KMS-11 (cell line): Measurements from ENCODE around the gene SLC12A4.

Experiments
- H2AFZ ChIP-seq: fragments of 200-600 bp; sonication (generic); 2 replicates; pipeline ENCODE4 v1.6.1; 2016; ENCODE audit warnings: antibody characterized with exemption, mixed run types, low read depth
- H3K27ac ChIP-seq: fragments of 200-600 bp; sonication (generic); 2 replicates; pipeline ENCODE4 v1.6.1; 2016; ENCODE audit warnings: mild to moderate bottlenecking, mixed run types
- H3K27me3 ChIP-seq: fragments of 200-600 bp; sonication (generic); 2 replicates; pipeline ENCODE4 v1.6.1; 2017; ENCODE audit warnings: mild to moderate bottlenecking, low read depth, mixed run types, moderate library complexity; ENCODE audit not compliant: insufficient read depth
- H3K36me3 ChIP-seq: fragments of 200-600 bp; sonication (generic); 2 replicates; pipeline ENCODE4 v1.6.1; 2017; ENCODE audit warnings: mild to moderate bottlenecking, mixed run types; ENCODE audit not compliant: insufficient read depth
- H3K4me1 ChIP-seq: fragments of 200-600 bp; sonication (generic); 2 replicates; pipeline ENCODE4 v1.6.1; 2016; ENCODE audit warnings: mild to moderate bottlenecking, low read depth, mixed run types; ENCODE audit not compliant: poor library complexity, severe bottlenecking
- H3K4me2 ChIP-seq: fragments of 200-600 bp; sonication (generic); 2 replicates; pipeline ENCODE4 v1.7.0; 2016; ENCODE audit warnings: mild to moderate bottlenecking, mixed run types
- H3K4me3 ChIP-seq: fragments of 200-600 bp; sonication (generic); IDR thresholded peaks from 2 replicates; pipeline ENCODE4 v1.6.1; 2017; ENCODE audit warnings: low read depth, low read length, mixed read lengths; ENCODE audit not compliant: insufficient read depth
- H3K79me2 ChIP-seq: fragments of 200-600 bp; sonication (generic); 2 replicates; pipeline ENCODE4 v1.6.1; 2016; ENCODE audit warnings: low read depth, mixed run types; ENCODE audit not compliant: insufficient read depth
- H3K9ac ChIP-seq: fragments of 200-600 bp; sonication (generic); 2 replicates; pipeline ENCODE4 v1.6.1; 2016; ENCODE audit warnings: mild to moderate bottlenecking, mixed run types
- H4K20me1 ChIP-seq: fragments of 200-600 bp; sonication (generic); 2 replicates; pipeline ENCODE4 v1.6.1; 2016; ENCODE audit warnings: mild to moderate bottlenecking, mixed run types; ENCODE audit not compliant: insufficient read depth
- TF ChIP-seq, protein P1 (sequence below): fragments of 200-600 bp; sonication (generic); conservative IDR thresholded peaks from 2 replicates; pipeline ENCODE4 v1.6.1; 2017; ENCODE audit warnings: low read depth, mild to moderate bottlenecking, antibody characterized with exemption, low read length, moderate library complexity, mixed read lengths

SLC12A4 gene

GRCh38 chr16:67993207-67994039, 25.0 kb upstream of the SLC12A4 start:
- TF ChIP-seq, protein P1, sequence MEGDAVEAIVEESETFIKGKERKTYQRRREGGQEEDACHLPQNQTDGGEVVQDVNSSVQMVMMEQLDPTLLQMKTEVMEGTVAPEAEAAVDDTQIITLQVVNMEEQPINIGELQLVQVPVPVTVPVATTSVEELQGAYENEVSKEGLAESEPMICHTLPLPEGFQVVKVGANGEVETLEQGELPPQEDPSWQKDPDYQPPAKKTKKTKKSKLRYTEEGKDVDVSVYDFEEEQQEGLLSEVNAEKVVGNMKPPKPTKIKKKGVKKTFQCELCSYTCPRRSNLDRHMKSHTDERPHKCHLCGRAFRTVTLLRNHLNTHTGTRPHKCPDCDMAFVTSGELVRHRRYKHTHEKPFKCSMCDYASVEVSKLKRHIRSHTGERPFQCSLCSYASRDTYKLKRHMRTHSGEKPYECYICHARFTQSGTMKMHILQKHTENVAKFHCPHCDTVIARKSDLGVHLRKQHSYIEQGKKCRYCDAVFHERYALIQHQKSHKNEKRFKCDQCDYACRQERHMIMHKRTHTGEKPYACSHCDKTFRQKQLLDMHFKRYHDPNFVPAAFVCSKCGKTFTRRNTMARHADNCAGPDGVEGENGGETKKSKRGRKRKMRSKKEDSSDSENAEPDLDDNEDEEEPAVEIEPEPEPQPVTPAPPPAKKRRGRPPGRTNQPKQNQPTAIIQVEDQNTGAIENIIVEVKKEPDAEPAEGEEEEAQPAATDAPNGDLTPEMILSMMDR, result peak; percentile 82
- H3K4me1 ChIP-seq, result peaks cover 14% of the 10 kb centered on the region
- H3K79me2 ChIP-seq, result no peaks in the 10 kb centered on the region
- H3K36me3 ChIP-seq, result no peaks in the 10 kb centered on the region
- no peak overlapping the region for H3K4me3 ChIP-seq
- peak overlapping the region; percentile 92 for H3K4me2 ChIP-seq
- H4K20me1 ChIP-seq, result no peaks in the 10 kb centered on the region
- H3K9ac ChIP-seq, result peak overlapping the region; percentile 49; the same call in 1 of the 2 replicates
- peak overlapping the region; percentile 99 for H2AFZ ChIP-seq
- H3K27ac ChIP-seq, result peak overlapping the region; percentile 10; the same call in 1 of the 2 replicates
- H3K27me3 ChIP-seq, result no peaks in the 10 kb centered on the region

DNA sequence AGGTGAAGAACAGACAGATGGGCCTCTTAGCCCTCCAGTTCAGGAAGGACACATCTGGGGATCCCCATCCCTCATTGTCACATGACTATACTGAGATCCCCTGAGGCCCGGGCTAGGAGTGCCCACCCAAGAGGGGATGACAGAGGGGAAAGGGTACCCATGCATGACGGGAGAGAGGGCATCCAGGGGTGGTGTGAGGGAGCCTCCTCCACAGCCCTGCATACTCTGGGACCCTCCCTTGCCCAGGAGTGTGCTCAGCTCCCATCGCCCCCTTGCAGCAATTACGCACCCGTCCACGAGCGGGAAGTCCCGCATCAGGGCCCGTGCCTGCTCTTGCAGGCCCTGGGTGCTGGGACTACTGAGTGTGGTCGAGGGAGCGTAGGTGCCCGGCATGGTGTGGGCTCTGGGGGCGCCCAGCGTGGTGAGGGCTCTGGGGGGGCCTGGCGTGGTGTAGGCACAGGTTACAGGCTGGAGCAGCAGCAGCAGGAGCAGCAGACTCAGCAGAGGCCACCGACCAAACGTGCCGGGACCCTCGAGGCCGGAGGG, 24.3 kb upstream of the SLC12A4 start:
- H3K79me2 ChIP-seq, result no peaks in the 10 kb centered on the region
- H3K4me1 ChIP-seq, result peaks cover 14% of the 10 kb centered on the region
- TF ChIP-seq, protein P1, result no peak
- H3K27ac ChIP-seq, result no peak overlapping the region
- no peak overlapping the region for H3K4me3 ChIP-seq
- no peak overlapping the region for H3K9ac ChIP-seq
- H4K20me1 ChIP-seq, result no peaks in the 10 kb centered on the region
- peak overlapping the region; percentile 99 for H2AFZ ChIP-seq
- peak overlapping the region; percentile 92 for H3K4me2 ChIP-seq
- no peaks in the 10 kb centered on the region for H3K36me3 ChIP-seq
- H3K27me3 ChIP-seq, result no peaks in the 10 kb centered on the region

GRCh38 chr16:67990018-67990386, 21.6 kb upstream of the SLC12A4 start:
- Histone ChIP-seq H3K79me2 (no peaks in the 10 kb centered on the region), H3K9ac (no peak overlapping the region), H3K4me2 (no peak overlapping the region), H3K36me3 (no peaks in the 10 kb centered on the region), H3K27me3 (no peaks in the 10 kb centered on the region), H3K4me3 (no peak overlapping the region), H3K4me1 (peaks cover 23% of the 10 kb centered on the region), H3K27ac (no peak overlapping the region), H4K20me1 (no peaks in the 10 kb centered on the region), H2AFZ (no peak overlapping the region)
- TF ChIP-seq, protein P1, result no peak

GRCh38 chr16:67989322-67990017, 21.0 kb upstream of the SLC12A4 start:
- TF ChIP-seq, protein P1, result no peak
- H3K27me3 ChIP-seq, result no peaks in the 10 kb centered on the region
- H2AFZ ChIP-seq, result no peak overlapping the region
- H4K20me1 ChIP-seq, result no peaks in the 10 kb centered on the region
- H3K4me2 ChIP-seq, result no peak overlapping the region
- H3K27ac ChIP-seq, result no peak overlapping the region
- H3K79me2 ChIP-seq, result no peaks in the 10 kb centered on the region
- no peak overlapping the region for H3K4me3 ChIP-seq
- no peaks in the 10 kb centered on the region for H3K36me3 ChIP-seq
- no peak overlapping the region for H3K9ac ChIP-seq
- peaks cover 28% of the 10 kb centered on the region for H3K4me1 ChIP-seq
